GM12875 (cell line): ENCODE data around the gene OTUD6A.
"Not testable (repeated sequence)": the region's sequence is repeated elsewhere in the genome, so short reads cannot be mapped to it uniquely, and the experiment has no call there.

Experiments
- H3K4me3 ChIP-seq: one replicate; pipeline ENCODE4 v1.5.1; 2011; ENCODE audit warnings: low read depth, low read length, control low read depth
- TF ChIP-seq, protein P1 (sequence below): IDR thresholded peaks from 2 replicates; pipeline ENCODE4 v1.5.1; 2011; ENCODE audit warnings: low read depth, mild to moderate bottlenecking, control low read depth, inconsistent platforms, low read length, moderate library complexity, borderline replicate concordance; ENCODE audit not compliant: insufficient read depth

Gene OTUD6A

GRCh38 chrX:70087857-70088630 is 25.8 kb downstream of the OTUD6A start:
- TF ChIP-seq, protein P1, sequence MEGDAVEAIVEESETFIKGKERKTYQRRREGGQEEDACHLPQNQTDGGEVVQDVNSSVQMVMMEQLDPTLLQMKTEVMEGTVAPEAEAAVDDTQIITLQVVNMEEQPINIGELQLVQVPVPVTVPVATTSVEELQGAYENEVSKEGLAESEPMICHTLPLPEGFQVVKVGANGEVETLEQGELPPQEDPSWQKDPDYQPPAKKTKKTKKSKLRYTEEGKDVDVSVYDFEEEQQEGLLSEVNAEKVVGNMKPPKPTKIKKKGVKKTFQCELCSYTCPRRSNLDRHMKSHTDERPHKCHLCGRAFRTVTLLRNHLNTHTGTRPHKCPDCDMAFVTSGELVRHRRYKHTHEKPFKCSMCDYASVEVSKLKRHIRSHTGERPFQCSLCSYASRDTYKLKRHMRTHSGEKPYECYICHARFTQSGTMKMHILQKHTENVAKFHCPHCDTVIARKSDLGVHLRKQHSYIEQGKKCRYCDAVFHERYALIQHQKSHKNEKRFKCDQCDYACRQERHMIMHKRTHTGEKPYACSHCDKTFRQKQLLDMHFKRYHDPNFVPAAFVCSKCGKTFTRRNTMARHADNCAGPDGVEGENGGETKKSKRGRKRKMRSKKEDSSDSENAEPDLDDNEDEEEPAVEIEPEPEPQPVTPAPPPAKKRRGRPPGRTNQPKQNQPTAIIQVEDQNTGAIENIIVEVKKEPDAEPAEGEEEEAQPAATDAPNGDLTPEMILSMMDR = no peak

DNA sequence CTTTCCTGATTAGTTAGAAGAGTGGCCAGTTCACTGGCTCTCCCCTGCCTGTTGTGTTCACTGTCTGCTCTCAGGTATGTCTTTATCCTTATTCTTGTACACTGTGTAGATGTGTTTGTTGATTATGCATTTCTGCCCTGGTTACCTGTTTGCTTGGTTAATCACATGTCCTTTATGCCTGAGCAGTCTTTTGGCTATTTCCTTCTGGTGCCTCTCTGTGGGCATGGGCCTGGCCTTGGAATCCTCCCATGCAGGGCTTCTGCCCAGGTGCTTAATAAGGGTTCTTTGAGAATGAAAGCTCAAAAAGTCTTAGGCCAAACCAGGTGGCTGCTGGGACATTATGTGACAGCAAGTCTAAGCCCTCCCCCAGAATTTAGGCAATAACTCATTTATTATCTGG is 26.5 kb downstream of the OTUD6A start:
- TF ChIP-seq, protein P1 = no peak
- H3K4me3 ChIP-seq = no peak overlapping the region

More at GRCh38 chrX:70087857-70088630, 25.8 kb downstream of the OTUD6A start:
- H3K4me3 ChIP-seq = no peak overlapping the region

DNA sequence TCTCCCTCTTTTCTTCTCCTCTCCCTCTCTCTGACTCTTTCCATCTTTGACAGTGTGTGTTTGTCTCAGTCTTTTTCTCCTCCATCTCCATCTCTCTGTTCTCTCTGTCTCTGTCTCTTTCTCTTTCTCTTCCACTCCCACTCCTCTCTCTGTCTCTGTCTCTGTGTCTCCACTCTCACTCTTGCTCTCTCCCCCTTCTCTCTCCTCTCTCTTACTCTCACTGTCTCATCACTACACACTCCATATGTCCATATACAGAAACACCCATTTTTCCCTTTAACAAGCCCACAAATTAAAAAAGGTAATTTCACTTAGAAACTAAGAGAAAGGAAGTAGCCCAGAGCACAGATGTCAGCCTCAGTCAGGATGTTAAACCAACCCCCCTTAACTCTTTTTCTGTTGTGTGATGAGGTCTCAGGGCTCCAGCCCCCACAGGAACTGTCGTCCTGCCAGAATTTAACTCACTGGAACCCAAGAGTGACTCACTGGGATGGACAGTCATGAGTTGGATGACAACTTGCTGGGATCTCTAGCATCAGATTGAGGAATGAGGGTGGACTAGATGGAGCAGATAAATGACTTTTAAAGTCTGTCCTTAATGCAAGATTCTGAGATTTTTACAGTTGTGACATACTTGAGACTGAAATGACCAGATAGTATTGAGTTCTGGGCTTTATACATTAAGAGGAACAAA is 27.5 kb downstream of the OTUD6A start:
- H3K4me3 ChIP-seq = no peak overlapping the region
- TF ChIP-seq, protein P1 = no peak

GRCh38 chrX:70092247-70092646 is 30.0 kb downstream of the OTUD6A start:
- no peak overlapping the region for H3K4me3 ChIP-seq
- TF ChIP-seq, protein P1 = no peak

GRCh38 chrX:70096052-70096451 is 33.8 kb downstream of the OTUD6A start:
- no peak overlapping the region for H3K4me3 ChIP-seq
- TF ChIP-seq, protein P1 = no peak

- TF ChIP-seq, protein P1 = no peak
- H3K4me3 ChIP-seq = no peak overlapping the region
These were observed 43.0 kb downstream of the OTUD6A start for GRCh38 chrX:70105229-70105628.

DNA sequence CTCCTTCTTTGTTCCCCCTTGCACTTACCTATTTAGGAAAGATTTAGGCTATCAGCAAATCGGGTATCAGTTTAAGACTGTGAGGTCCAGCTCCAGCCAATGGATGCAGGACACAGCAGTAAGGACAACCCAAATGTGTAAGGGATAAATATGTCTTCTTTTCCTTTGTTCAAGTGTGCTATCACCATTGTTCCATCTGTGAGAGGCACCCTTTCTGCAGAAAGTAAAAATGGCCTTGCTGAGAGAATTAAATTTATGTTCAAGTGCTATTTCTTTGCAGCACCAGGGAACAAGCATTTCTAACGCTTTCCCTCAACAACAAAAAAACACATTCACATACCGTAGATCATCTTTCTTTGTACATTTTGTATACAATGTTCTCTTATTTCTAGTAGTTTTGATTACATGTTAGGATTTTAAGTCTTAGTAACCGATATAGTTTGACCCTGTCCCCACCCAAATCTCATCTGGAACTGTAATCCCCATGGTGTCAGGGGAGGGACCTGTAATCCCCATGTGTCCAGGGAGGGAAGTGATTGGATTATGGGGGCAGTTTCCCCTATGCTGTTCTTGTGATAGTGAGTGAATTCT is 49.3 kb downstream of the OTUD6A start:
- H3K4me3 ChIP-seq = not testable (repeated sequence)
